GM23248 (cell line): ENCODE data around the gene HERPUD1.

Source experiments
- EZH2 ChIP-seq: fragments of 200-600 bp; sonication (generic); IDR thresholded peaks from 2 replicates; pipeline ENCODE4 v1.6.1; 2018; ENCODE audit warnings: antibody characterized with exemption, mild to moderate bottlenecking; ENCODE audit not compliant: insufficient read depth, poor library complexity, severe bottlenecking
- EZH2phosphoT487 ChIP-seq: fragments of 200-600 bp; sonication (generic); IDR thresholded peaks from 2 replicates; pipeline ENCODE4 v1.6.1; 2018; ENCODE audit warnings: antibody characterized with exemption, moderate library complexity, mild to moderate bottlenecking, low read depth; ENCODE audit not compliant: insufficient read depth

DNA sequence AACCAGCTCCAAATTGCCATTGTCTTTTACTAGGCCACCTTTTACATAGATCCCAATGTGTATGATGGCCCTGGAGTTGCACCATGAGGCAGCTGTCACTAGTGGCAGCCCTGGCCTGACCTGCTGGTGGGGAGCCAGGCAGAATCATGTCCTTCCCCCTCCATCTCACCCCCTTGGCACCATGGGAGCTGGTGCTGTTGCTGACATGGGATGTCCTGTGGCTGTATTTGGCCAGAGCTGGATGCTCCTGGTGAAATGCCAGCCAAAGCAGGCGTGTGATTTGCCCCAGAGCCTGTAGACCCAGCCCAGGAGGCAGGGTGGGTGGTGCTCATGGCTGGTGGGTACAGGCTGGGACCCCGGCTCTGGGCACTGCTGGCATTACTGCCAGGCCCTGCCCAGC, 48.4 kb upstream of the HERPUD1 start:
- TF ChIP-seq EZH2phosphoT487 (no peak), EZH2 (no peak)
